OCI-LY3 (cell line): ENCODE data around the gene MYO1F.

Source experiments
- CTCF ChIP-seq: fragments of 200-600, 300-600 bp; sonication (generic); IDR thresholded peaks from 2 replicates; pipeline ENCODE4 v1.5.1; 2014; ENCODE audit warnings: antibody characterized with exemption, low read length, low read depth
- EZH2phosphoT487 ChIP-seq: fragments of 200-600 bp; shearing (Covaris generic); IDR thresholded peaks from 2 replicates; pipeline ENCODE4 v1.6.1; 2018; ENCODE audit warnings: antibody characterized with exemption, mixed run types, low read depth

DNA sequence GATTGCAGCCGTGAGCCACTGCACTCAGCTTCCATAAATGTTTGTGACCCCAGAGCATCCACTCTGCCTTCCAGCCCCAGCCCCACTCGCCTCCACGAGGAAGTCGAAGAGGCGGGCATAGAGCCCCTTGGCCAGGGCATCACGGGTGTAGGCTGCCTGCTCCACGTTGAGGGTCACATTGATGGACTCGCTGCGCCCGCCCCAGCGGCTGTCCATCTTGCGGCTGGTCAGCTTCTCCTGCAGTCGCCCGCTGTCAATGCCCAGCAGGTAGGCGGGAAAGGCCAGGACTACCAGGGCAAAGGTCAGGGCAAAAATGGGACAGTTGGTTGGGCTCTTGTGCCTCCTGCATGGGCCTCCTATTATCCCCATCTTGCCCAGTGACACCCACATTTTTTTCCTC lies 27.2 kb downstream of the MYO1F start:
- no peak for TF ChIP-seq CTCF
- no peak for TF ChIP-seq EZH2phosphoT487
